Measurements from ENCODE around the gene CYB5A.

The CYB5A gene

DNA sequence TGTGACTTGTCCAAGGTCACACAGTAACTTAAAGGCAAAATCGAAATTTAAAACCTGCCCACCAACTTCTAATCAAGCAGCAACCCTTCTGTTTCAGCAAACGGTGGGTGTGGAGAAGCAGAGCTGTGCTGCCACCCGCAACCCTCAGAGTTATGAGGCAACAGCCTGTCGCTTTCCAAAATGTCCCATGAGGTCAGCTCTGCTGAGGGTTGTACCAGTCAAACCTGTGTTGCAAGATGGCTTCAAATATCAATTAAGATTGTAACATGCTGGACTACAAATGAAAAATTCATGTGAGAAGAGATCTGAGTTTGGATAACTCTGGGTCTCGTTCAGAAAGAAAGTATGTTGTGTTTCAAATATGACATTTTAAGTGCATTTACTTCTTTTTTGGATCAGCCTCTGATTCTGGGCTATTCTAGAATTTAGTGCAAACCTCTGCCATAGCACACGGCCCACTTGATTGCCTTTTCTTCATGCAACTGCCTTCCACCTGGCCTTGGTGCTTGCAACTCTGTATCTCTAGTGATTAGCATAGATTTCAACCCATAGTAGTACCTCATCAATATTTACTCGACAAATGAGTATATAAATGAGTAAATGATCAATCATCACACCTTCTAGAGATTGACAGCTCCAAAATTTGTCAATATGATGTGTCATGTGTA is 74.2 kb downstream of the CYB5A start:
- H4K20me1 ChIP-seq (ENCODE audit: insufficient read depth, low read length) = no peaks in the 10 kb centered on the region
- no peak overlapping the region for H3K27ac ChIP-seq (ENCODE audit: low read length)
- H3K36me3 ChIP-seq (replicated peaks; ENCODE audit: insufficient read depth, low read length) = no peaks in the 10 kb centered on the region
- no peaks in the 10 kb centered on the region for H3K79me2 ChIP-seq (ENCODE audit: low read length)
- no peak overlapping the region for H3K4me3 ChIP-seq (ENCODE audit: low read length)
- H3K4me1 ChIP-seq (ENCODE audit: low read length) = no peaks in the 10 kb centered on the region
- TF ChIP-seq EZH2phosphoT487 (IDR thresholded peaks at IDR 0.05; ENCODE audit: low read length) (no peak), CTCF (IDR thresholded peaks at IDR 0.05; ENCODE audit: low read length) (no peak), EZH2 (optimal IDR thresholded peaks at IDR 0.05; ENCODE audit: low read depth, low read length) (no peak)
- DNase-seq = no peak
- H3K9me3 ChIP-seq (replicated peaks; ENCODE audit: insufficient read depth, low read length) = no peaks in the 10 kb centered on the region
- H3K9ac ChIP-seq (ENCODE audit: low read length) = no peak overlapping the region
- H3K27me3 ChIP-seq (replicated peaks; ENCODE audit: insufficient read depth, low read length) = no peaks in the 10 kb centered on the region
- H3K9me2 ChIP-seq (replicated peaks; ENCODE audit: insufficient read depth, low read length) = no peaks in the 10 kb centered on the region
- H3F3A ChIP-seq (ENCODE audit: insufficient read depth, low read length) = no peaks in the 10 kb centered on the region
- H3K4me2 ChIP-seq (ENCODE audit: low read depth, low read length) = no peak overlapping the region
- no peak overlapping the region for H2AFZ ChIP-seq (ENCODE audit: low read length)

GRCh38 chr18:74216661-74217110 is 75.1 kb downstream of the CYB5A start:
- Histone ChIP-seq H3K79me2 (ENCODE audit: low read length) (no peaks in the 10 kb centered on the region), H4K20me1 (ENCODE audit: insufficient read depth, low read length) (no peaks in the 10 kb centered on the region), H3K4me2 (ENCODE audit: low read depth, low read length) (no peak overlapping the region), H3K9me3 (replicated peaks; ENCODE audit: insufficient read depth, low read length) (no peaks in the 10 kb centered on the region), H2AFZ (ENCODE audit: low read length) (no peak overlapping the region), H3K9me2 (replicated peaks; ENCODE audit: insufficient read depth, low read length) (no peaks in the 10 kb centered on the region), H3F3A (ENCODE audit: insufficient read depth, low read length) (no peaks in the 10 kb centered on the region), H3K4me1 (ENCODE audit: low read length) (no peaks in the 10 kb centered on the region), H3K27me3 (replicated peaks; ENCODE audit: insufficient read depth, low read length) (no peaks in the 10 kb centered on the region), H3K27ac (ENCODE audit: low read length) (no peak overlapping the region), H3K4me3 (ENCODE audit: low read length) (no peak overlapping the region), H3K36me3 (replicated peaks; ENCODE audit: insufficient read depth, low read length) (no peaks in the 10 kb centered on the region), H3K9ac (ENCODE audit: low read length) (no peak overlapping the region)
- no peak for DNase-seq
- TF ChIP-seq EZH2phosphoT487 (IDR thresholded peaks at IDR 0.05; ENCODE audit: low read length) (no peak), EZH2 (optimal IDR thresholded peaks at IDR 0.05; ENCODE audit: low read depth, low read length) (no peak), CTCF (IDR thresholded peaks at IDR 0.05; ENCODE audit: low read length) (no peak)

- Histone ChIP-seq H3K79me2 (ENCODE audit: low read length) (no peaks in the 10 kb centered on the region), H3K4me3 (ENCODE audit: low read length) (no peak overlapping the region), H3K9me2 (replicated peaks; ENCODE audit: insufficient read depth, low read length) (no peaks in the 10 kb centered on the region), H3K4me1 (ENCODE audit: low read length) (no peaks in the 10 kb centered on the region), H3K27me3 (replicated peaks; ENCODE audit: insufficient read depth, low read length) (no peaks in the 10 kb centered on the region), H2AFZ (ENCODE audit: low read length) (no peak overlapping the region), H3K9me3 (replicated peaks; ENCODE audit: insufficient read depth, low read length) (no peaks in the 10 kb centered on the region), H3K9ac (ENCODE audit: low read length) (no peak overlapping the region), H4K20me1 (ENCODE audit: insufficient read depth, low read length) (no peaks in the 10 kb centered on the region), H3K36me3 (replicated peaks; ENCODE audit: insufficient read depth, low read length) (no peaks in the 10 kb centered on the region), H3F3A (ENCODE audit: insufficient read depth, low read length) (no peaks in the 10 kb centered on the region), H3K4me2 (ENCODE audit: low read depth, low read length) (no peak overlapping the region), H3K27ac (ENCODE audit: low read length) (no peak overlapping the region)
- DNase-seq = no peak
- TF ChIP-seq EZH2phosphoT487 (IDR thresholded peaks at IDR 0.05; ENCODE audit: low read length) (no peak), CTCF (IDR thresholded peaks at IDR 0.05; ENCODE audit: low read length) (no peak), EZH2 (optimal IDR thresholded peaks at IDR 0.05; ENCODE audit: low read depth, low read length) (no peak)
Observed at GRCh38 chr18:74215863-74216262, 75.9 kb downstream of the CYB5A start.
